KG1 (cell line): ENCODE data around the gene MT1A.
A peak's percentile ranks its signal among the peaks of the same experiment; 100 is the strongest.
"Not testable (repeated sequence)": the region's sequence is repeated elsewhere in the genome, so short reads cannot be mapped to it uniquely, and the experiment has no call there.

ENCODE experiments used
- DNase-seq: peaks from one replicate; lab custom pipeline; 2025; lab: John Stamatoyannopoulos, UW

MT1A gene

DNA sequence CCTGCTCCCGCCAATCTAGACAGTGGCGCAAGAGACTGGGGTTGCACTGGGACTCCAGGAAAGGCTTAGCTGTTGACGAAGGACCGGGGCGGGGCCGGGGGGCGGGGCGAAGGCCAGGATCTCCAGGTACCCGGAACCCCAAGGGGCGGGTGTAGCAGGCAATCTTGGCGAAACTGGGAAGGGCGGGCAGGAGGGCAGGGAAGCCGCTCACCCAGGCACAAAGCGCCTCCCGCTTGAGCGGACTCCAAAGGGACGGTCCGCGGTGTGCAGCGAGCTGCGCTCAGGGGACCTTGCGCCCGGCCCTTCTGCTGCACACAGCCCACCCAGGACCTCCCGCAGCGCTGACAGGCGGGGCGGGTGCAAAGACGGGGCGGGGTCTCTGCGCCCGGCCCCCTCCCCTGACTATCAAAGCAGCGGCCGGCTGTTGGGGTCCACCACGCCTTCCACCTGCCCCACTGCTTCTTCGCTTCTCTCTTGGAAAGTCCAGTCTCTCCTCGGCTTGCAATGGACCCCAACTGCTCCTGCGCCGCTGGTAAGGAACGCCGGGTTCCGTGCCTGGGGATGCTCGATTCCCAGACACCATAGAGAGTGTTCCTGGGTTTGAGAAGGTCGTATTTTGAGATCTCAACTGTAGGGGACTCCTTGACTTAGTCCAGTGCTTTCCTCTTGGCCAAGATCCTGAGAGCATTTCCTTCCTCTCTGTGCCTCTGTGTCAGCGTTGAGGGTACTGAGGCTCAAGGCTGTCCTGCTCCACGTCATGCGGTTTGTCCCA, 19.3 kb downstream of the MT1A start, which contains the start of gene MT1F:
Gene MT1F, plus strand, starts transcription at position 405 of the 772 bp plus-strand sequence. Its CDS starts 100 bp downstream, at position 505.
- no peak for DNase-seq

DNA sequence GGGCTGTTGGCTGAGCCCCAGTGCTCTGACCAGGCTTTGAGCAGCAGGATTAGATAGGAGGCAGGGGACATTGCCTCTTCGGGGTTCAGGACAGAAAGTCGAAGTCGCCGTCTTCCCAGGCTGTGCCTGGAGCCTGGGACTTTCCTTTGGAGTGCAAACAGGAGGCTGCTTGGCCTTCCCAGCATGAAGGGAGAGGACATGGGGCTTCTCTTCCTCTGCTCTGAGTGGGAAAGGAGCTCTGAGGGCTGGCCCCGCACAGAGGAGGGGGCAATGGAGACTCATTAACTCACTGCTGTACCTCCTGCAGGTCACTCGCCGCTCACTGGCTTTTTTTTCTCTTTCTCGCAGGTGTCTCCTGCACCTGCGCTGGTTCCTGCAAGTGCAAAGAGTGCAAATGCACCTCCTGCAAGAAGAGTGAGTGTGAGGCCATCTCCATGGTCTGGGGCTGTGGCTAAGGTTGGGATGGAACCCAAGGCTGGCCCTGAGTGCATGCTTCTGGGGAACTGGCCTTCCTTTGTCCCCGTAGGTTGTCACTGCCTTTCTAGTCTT, 19.9 kb downstream of the MT1A start:
- DNase-seq, result no peak

DNA sequence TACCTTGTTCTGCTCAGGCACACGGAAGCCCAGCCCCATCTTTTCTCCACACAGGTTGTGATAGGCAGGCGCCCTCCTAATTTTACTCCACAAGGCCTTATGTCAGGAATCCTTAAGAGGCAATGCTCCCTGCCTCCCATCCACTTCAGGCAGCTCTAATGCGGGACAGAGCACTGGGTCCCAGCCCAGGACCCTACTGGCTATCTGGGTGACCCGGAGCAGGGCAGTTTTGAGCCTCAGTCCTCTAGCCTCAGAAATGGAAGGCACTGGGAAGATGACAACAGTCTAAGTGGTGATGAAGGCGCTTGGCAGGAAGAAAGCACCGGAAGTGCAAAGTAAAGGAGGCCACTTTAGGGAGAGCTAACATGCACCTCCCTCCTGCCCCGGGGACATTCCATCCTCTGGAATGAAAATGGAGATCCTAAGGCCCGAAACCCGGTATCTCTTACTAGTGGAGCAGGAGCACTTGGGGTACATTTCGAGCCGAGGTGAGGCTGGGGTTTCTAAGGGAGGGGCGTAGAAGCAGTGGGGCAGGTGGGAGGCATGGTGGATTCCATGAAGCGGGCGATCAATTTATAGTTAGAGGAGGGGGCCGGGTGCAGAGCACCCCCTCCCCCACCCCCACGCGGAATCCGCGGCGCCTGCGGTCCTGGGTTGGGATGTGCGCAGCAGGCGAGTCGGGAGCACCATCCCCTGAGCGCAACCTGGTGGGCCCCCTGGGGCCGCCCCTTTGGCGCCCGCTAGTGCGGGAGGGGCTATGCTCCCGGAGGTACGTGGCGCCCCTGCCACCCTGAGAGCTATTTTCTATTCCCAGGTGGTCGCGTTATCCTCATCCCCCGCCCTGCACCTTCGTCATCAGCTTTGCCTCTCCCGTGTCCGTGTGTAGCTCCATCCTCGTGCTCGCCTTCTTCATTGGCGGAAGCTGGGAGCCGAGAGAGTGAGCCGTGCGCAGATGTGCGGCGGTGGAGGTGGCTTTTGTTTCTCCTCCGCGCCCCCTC, 24.2 kb downstream of the MT1A start:
- DNase-seq, result no peak

DNA sequence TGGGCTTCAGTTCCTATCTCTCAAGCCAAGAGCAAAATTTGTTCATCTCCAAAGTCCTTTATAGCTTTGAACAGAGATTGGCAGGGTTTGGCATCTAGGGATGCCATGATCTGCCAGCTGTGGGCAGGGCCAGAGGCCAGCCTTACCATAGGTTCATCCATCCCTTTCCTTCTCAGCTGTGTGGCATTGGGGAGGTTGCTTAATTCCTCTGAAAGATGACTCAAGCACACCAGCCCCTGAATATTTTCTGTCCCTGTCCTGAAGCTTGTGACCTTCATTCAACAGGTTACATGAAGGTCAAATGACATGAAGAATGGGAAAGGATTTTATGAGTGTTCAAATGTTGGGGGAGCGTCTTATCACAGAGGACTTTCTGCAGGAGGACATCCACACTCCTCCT, 26.0 kb downstream of the MT1A start:
- no peak for DNase-seq

DNA sequence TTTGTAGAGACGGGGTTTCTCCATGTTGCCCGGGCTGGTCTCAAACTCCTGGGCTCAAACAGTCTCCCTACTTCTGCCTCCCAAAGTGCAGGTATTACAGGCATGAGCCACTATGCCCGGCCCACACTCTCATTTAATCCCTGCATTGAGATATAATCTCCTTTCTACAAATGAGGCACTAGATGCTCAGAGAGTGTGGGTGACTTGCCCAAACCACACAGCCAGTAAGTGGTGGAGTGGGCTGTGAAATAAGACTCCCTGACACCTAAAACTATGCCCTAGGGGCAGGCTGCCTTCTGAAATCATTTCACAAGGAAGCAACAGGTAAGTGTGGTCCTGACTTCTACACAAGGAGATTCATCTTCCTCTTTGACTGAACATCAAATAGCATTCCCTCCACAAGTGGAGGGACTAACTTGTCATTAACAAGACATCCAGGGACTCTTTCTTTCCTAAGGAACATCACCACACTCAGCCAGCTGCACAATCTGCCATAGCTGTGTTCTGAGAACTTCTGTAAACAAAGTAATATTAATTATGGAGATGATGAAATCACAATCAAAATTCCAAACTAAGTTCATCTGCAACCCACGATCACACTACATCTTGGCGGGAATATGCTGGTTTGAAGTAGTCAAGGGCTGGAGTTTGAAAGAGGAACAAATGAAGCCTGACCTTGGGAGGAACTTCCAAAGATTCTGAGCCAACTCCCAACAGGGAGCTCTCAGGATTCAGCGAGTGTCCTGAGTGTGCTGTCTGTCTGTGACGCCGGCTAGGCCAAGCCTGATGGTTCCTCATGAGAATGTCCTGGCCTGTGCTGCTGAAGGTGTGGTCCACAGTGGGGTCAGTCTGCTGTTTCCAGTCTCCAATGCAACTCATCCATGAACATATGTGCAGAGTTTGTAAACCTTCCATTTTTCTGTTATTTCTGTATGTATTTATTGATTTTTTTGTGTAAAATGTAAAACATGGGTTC, 27.1 kb downstream of the MT1A start:
- not testable (repeated sequence) for DNase-seq

DNA sequence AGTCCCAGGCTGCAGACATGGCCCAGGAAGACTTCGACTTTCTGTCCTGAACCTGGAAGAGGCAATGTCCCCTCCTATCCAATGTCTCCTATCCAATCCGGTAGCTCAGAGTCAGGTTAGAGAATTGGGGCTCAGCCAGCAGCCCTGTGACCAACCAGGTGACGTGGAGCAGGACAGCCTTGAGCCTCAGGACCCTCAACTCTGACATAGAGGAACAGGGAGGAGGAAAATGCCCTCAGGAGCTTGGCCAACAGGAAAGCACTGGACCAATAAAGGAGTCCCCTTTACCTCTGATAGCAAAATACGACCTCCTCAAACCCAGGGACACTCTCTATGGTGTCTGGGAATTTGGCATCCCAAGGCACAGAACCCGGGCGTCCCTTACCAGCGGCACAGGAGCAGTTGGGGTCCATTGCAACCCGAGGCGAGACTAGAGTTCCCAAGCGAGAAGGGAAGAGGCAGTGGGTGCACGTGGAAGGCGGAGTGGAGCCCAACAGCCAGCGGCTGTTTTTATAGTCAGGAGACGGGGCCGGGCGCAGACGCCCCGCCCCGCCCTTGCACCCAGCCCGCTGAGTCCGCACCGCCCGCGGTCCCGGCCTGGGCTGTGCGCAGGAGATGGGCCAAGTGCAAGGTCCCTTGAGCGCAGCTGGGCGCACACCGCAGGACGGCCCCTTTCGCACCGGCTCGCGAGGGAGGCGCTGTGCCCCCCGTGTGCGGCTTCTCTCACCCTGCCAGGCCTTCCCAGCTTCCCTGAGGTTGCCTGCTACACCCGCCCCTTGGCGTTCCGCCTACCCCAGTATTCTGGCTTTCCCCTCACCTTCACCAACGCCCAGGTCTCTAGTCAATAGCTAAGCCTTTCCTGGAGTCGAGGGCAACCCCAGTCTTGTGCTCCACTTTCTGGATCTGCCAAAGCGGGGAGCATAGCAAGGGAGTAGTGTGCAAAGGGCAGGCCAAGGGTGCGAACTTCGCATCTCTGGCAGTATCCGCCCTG, 29.4 kb downstream of the MT1A start, which contains the start of gene MT1G:
Gene MT1G, minus strand, starts transcription at position 485 of the 991 bp plus-strand sequence. Its CDS starts 72 bp downstream, at position 413.
- no peak for DNase-seq

DNA sequence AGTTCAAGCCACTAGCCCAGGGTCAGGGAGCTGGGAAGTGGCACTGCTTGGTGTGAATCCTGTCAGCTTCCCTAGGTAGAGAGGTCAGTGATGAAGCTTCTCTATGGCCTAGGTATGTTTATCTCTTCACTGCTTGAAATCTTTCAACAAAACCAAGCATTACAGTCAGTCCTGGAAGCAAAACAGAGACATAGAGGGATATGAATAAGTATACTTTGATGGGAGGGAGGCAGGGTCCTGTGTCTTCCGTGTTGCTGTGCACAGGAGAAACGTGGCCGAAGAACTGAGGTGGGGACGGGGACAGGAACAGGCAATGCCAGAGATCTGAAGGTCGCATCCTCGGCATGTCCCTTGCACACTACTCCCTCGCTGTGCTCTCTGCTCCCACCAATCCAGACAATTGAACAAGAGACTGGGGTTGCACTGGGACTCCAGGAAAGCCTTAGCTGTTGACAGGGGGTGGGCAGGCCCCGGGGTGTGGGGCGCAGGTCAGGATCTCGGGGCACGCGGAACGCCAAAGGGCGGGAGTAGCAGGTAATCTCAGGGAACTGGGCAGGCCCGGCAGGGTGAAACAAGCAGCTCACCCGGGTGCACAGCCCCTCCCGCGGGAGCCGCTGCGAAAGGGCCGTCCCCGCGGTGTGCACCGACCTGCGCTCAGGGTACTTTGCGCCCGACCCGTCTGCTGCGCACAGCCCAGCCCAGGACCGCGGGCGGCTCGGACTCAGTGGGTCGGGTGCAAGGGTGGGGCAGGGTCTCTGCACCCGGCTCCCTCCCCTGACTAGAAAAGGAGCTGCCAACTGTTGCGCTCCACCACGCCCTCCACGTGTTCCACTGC, 30.8 kb downstream of the MT1A start, which contains the start of gene MT1H:
Gene MT1H, plus strand, starts transcription at position 810 of the 835 bp plus-strand sequence. CDS start 71 bp downstream, outside the sequence.
- DNase-seq, result no peak

DNA sequence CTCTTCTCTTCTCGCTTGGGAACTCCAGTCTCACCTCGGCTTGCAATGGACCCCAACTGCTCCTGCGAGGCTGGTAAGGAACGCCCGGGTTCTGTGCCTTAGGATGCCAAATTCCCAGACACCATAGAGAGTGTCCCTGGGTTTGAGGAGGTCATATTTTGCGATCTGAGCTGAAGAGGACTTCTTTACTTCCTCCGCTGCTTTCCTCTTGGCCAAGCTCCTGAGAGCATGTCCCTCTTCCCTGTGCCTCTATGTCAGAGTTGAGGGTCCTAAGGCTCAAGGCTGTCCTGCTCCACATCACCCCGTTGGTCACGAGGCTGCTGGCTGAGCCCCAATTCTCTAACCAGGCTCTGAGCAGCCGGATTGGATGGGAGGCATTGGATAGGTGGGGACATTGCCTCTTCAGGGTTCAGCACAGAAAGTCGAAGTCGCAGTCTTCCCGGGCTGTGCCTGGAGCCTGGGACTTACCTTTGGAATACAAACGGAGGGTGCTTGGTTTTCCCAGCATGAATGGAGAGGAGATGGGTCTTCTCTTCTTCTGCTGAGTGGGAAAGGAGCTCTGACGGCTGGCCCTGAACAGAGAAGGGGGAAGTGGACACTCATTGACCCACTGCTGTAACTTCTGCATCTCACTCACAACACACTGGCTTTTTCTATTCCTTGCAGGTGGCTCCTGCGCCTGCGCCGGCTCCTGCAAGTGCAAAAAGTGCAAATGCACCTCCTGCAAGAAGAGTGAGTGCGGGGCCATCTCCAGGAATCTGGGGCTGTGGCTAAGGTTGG, 31.6 kb downstream of the MT1A start:
- DNase-seq, result no peak

DNA sequence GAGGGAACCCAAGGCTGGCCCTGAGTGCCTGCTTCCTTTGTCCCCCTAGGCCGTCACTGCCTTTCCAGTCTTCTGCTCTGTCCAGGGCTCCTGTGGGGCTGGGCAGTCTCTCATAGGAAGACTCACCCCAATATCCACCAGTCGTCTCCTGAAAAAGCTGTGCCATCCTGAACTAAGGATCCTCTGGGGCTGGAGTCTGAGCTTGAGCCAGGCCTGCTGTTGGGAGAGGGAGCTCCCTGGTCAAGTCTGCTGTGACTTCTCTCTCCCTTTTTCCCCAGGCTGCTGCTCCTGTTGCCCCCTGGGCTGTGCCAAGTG, 32.1 kb downstream of the MT1A start:
- no peak for DNase-seq

DNA sequence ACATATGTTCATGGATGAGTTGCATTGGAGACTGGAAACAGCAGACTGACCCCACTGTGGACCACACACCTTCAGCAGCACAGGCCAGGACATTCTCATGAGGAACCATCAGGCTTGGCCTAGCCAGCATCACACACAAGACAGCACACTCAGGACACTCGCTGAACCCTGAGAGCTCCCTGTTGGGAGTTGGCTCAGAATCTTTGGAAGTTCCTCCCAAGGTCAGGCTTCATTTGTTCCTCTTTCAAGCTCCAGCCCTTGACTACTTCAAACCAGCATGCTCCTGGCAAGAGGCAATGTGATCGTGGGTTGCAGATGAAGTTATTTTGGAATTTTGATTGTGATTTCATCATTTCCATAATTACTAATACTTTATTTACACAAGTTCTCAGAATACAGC, 33.2 kb downstream of the MT1A start:
- not testable (repeated sequence) for DNase-seq

DNA sequence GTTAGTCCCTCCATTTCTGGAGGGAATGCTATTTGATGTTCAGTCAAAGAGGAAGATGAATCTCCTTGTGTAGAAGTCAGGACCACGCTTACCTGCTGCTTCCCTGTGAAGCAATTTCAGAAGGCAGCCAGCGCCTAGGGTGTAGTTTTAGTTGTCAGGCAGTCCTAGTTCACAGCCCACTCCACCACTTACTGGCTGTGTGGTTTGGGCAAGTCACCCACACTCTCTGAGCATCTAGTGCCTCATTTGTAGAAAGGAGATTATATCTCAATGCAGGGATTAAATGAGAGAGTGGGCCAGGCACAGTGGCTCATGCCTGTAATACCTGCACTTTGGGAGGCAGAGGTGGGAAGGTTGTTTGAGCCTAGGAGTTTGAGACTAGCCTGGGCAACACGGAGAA, 33.7 kb downstream of the MT1A start:
- DNase-seq, result not testable (repeated sequence)

DNA sequence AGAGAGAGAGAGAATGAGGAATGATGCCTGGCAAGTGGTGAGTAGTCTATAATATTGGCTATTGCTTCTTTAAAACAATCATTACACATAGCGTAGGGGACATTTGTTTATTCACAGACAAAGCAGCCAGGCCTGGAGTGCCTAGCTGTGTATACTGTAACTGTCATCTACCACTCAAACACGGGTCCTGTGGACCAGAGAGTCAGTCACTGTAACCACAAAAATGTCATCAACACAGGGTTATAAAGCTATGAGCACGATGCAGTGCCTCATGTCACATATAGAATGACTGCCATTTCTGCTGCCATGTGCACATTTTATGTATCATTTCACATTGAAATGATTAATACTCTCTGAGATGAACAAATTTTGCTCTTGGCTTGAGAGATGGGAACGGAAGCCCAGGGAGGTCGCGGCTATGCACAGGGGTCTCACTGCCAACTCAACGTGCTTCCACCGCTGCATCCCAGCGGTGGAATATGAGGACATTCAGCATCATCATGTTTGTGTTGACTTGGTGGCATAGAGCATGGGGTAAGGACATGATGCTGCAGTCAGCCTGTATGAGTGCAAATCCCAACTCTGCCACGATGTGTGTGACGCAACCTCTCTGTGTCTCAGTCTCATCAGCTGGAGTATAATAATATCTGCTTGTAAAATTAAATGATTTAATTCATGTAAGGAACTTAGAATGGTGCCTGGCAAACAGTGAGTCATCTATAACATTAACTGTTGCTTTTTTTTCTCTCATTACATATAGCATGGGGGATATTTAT, 34.5 kb downstream of the MT1A start:
- DNase-seq, result no peak

DNA sequence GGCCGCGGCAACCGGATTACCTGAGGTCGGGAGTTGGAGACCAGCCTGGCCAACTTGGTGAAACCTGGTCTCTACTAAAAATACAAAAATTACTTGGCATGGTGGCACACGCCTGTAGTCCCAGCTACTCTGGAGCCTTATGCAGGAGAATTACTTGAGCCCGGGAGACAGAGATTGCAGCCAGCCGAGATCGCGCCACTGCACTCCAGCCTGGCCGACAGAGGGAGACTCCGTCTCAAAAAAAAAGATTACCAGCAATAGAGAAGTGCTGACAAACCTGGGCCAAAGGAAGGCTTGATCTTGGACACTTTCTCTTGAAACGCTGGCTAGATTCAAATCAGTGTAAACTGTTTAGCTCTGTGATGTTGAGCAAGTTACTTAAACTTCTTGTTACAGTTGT, 35.5 kb downstream of the MT1A start:
- DNase-seq, result peak; percentile 8

DNA sequence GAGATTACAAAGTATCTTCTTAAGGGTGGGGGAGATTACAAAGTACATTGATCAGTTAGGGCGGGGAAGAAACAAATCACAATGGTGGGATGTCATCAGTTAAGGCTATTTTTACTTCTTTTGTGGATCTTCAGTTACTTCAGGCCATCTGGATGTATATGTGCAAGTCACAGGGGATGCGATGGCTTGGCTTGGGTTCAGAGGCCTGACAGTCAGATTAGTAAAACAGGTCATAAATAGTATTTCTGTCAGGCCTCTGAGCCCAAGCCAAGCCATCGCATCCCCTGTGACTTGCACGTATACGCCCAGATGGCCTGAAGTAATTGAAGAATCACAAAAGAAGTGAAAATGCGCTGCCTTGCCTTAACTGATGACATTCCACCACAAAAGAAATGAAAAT, 36.1 kb downstream of the MT1A start:
- not testable (repeated sequence) for DNase-seq

DNA sequence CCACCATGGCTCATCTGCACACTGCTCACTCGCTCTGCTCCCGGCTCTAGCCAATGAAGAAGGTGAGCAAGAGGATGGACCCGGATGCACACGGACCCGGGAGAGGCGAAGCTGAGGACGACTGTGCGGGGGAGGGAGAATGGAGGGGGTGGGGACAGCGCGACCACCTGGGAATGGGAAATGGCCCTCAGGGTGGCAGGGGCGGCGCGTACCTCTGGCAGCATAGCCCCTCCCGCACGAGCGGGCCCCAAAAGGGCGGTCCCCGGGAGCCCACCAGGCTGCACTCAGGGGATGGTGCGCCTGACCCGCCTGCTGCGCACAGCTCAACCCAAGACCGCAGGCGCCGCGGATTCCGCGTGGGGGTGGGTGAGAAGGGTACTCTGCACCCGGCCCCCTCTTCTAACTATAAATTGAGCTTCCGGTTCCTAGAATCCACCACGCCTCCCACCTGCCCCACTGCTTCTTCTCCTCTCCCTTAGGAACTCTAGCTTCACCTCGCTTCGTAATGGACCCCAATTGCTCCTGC, 37.3 kb downstream of the MT1A start:
- DNase-seq, result no peak

DNA sequence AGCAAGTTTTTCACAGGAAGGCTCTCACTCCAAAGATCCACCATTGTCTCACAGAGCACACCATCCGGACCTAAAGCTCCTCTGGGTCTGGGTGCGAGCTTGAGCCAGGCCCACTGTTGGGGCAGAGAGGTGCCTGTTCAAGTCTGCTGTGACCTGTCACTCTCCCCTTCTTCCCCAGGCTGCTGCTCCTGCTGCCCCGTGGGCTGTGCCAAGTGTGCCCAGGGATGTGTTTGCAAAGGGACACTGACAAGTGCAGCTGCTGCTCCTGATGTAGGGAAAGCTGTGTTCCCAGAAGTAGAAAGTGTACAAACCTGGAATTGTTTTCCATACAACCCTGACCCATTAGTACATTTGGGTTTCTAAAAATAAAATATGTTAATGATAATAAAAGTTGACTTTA, 39.0 kb downstream of the MT1A start:
- DNase-seq, result no peak

DNA sequence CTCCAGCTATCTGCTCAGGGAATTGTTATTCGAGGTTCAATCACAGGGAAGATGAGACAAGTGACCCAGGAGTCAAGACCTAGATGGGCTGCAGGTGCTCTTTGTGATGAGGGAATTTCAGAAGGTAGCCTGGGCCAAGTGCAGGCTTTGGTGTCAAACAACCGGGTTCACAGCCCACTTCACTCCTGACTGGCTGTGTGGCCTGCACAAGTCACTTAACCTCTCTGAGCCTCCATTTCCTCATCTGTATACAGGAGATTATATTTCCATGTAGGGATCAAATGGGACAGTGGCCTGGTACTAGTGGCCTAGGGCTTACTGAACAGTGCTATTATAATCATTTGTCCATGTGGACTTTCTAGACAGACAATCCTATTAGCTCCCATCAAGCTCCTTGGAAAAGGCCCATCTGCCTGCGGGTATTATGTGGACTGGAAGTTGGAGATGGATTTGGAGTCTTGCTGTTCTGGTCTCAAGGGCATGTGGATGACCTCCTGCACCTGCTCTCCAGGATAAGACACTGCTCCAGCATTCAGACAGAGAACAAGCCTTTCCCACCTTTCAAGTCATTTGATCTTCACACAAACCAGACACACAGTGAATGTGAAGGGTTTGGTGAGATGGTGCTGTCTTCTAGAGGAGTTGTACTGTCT, 40.7 kb downstream of the MT1A start:
- DNase-seq, result no peak
